Embryonic facial prominence (tissue), 1 donor: ENCODE results near the gene DGCR6L.
"Not testable (repeated sequence)": the region's sequence is repeated elsewhere in the genome, so short reads cannot be mapped to it uniquely, and the experiment has no call there.

Experiments used
- DNase-seq: peaks from one replicate; pipeline ENCODE4 v3.0.0-alpha.2; 2016; ENCODE audit errors: extremely low spot score

The DGCR6L gene

GRCh38 chr22:20291604-20292063 lies 28.2 kb downstream of the DGCR6L start:
- no peak for DNase-seq

DNA sequence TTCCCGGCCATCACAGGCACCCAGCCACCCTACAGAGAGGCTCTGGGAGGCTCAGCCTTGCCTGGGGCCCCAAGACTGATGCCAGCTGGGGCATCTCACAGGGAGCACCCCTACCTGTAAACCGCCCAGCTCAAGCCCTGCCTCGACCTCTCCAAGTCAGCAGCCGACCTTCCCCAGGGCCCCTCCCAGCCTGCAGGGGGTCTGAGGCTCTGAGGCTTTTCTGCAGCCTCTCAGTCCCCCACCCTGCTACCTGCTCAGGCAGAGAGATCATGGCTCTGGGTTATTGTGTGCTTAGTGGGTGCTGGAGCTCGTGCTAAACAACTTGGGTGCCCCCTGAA lies 28.6 kb downstream of the DGCR6L start:
- no peak for DNase-seq

DNA sequence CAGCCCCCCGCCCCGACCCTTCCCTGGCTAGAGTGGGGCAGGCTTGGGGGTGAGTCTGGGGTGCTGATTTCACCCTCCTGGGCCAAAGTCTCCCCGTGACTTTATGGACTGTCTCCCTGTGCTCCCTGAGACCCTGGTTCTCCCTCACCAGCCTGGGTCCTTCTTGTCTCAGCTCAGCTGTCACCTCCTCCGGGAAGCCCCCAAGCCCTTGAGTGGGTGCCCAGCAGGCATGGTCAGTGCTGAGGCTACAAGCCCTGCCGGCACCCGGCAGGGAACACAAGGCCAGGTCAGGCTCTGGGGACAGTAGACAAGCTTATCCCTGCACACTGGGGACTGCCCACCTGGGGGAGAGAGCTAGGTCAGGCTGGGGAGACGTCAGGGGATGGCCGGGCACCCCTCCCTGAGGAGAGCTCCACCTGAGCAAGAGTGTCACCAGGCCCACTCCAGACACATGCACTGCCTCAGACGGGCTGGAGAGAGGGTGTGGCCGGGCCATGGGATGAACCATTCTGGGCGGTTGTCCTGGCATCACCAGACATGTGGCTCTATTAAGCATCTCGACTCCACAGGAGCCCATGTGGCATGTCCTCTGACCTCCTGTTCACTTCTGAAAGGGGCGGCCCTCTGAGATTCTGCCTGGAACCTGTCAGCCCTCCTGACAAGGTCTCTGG lies 29.1 kb downstream of the DGCR6L start:
- DNase-seq: no peak

GRCh38 chr22:20290045-20290392 lies 29.8 kb downstream of the DGCR6L start:
- DNase-seq: no peak

- DNase-seq: not testable (repeated sequence)
Measured at GRCh38 chr22:20289182-20290044, 30.4 kb downstream of the DGCR6L start.

DNA sequence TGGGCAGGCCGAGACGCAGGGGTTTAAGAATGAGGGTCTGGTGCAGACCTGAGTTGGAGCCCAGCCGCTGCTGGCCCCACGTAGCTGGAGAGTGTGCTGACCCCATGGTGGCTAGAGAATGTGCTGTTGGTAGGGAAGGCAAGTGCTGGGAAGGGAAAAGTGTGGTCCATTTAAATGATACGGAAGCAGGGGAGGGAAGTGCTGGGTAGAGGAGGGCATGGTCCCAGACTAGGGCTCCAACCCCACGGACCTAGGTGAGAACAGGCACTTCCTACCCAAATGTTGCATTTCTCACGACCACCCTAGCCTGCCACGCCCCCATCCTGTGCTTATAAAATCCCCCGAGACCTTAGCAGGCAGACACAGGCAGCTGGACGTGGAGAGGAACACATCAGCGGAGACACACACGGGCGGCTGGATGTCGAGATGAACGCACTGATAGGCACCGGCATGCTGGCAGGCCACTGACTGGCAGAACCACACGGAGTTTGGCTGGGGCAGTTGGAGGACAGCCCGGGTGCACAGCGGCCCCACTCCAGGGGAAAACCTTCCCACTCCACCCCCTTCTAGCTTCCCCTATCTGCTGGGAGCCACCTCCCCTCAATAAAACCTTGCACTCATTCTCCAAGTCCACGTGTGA lies 33.0 kb downstream of the DGCR6L start:
- DNase-seq: not testable (repeated sequence)

DNA sequence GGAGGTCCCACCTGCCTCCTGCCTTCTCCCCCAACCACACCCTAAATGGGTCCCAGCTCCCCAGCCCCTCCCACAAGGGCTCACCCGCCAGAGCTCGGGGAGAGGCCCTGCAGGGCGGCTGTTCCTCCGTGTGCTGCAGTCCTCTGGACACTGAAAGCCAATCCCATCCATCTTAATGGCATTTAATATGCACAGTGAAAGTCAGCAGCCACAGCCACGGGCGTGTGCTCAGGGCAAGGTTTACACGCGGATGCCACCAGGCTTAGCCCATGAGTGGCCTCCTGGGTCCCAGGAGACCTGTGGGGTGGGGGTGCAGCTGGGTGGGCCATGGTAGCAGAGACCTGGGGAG lies 33.6 kb downstream of the DGCR6L start:
- not testable (repeated sequence) for DNase-seq

- not testable (repeated sequence) for DNase-seq
Measured at GRCh38 chr22:20285473-20286311, 34.2 kb downstream of the DGCR6L start.

GRCh38 chr22:20284471-20285086 lies 35.3 kb downstream of the DGCR6L start:
- DNase-seq: no peak

DNA sequence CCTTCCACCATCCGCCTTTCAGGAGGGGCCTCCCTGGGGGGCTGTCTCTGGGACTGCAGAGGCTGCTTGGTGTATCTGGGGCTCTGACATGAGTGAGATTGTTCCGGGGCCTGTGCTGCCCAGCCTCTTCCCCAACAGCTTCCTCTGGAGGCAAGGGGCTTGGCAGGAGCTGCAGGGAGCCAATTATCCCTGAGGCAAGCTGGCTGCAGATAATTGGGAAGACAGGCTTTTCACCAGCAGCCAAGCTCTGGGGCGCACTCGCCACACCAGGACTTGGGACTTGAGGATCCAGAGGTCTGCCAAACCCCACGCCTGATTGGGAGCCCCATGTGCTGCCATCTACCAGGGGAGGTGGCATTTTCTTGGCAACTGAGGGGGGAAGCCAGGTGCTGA lies 36.2 kb downstream of the DGCR6L start:
- no peak for DNase-seq

- no peak for DNase-seq
Measured at GRCh38 chr22:20282901-20283673, 36.8 kb downstream of the DGCR6L start.

DNA sequence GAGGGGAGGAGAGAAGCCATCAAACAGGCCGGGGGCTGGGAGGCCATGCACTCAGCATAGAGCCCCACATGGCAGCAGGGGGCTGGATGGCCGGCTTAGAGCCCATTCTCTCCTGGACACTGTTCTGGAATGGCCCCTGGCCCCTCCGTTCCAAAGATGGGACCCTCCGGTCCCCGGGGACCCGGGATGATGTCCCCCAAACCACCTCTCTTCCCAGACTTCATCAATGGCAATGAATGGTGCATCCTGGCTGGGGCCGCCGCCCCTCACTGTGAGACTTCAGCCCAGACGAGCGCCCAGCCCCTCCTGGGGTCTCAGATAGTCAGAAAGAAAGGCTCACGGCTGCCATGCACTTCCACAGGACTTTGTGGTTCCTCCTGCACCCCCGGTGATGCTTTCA lies 38.0 kb downstream of the DGCR6L start:
- no peak for DNase-seq

- not testable (repeated sequence) for DNase-seq
Measured at GRCh38 chr22:20281473-20281872, 38.4 kb downstream of the DGCR6L start.

DNA sequence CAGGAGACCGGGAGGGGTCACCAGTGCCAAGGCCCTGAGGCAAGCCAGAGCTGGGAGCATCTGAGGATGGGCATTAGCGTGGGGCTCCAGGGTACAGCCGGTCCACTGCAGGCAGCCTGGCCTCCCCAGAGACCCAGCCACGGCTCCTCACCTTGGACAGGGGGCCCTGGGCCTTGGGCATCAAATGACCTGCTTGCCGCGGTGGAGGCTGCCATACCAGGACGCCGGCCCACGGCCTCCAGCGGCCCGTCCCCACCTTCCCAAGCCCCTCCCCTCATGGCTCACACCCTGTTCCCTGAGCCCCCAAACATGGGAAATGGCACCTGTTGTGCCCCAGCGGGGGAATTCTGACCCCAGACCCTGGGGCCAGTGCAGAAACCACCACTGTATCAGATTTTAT lies 39.0 kb downstream of the DGCR6L start:
- no peak for DNase-seq

DNA sequence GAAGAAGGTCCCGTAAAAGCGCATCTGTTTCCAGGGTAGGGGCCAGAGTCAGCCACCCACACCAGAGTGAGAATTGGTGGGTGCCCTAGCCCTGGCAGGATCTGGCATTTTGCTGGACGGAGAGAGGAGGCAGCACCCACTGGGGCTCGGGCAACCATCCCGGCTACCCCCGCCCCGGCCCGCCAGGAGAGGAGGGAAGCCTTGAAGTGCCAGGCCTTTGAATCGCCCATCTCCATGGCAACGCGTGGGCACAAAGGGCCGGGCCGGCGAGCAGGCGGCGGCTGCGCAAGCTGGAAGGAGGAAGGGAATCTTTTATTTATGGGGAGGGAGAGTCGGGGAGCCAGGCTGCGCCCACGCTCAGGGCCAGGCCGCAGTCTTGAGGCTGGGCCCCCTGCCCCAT lies 39.7 kb downstream of the DGCR6L start:
- DNase-seq: not testable (repeated sequence)

- no peak for DNase-seq
Measured at GRCh38 chr22:20279662-20280134, 40.2 kb downstream of the DGCR6L start.

- not testable (repeated sequence) for DNase-seq
Measured at GRCh38 chr22:20278726-20279490, 41.0 kb downstream of the DGCR6L start.

GRCh38 chr22:20277936-20278635 lies 41.8 kb downstream of the DGCR6L start:
- not testable (repeated sequence) for DNase-seq

- DNase-seq: no peak
Measured at GRCh38 chr22:20276468-20276867, 43.4 kb downstream of the DGCR6L start.
